Karpas-422 (cell line): ENCODE data around the gene MRAP2. TPM values are rescaled to one million over a fixed set of nuclear protein-coding genes. Genes with fewer than 3 reads are reported as not detected.
A peak's percentile ranks its signal among the peaks of the same experiment; 100 is the strongest.
"Not testable (repeated sequence)": the region's sequence is repeated elsewhere in the genome, so short reads cannot be mapped to it uniquely, and the experiment has no call there.

Experiments
- DNase-seq: peaks from one replicate; pipeline ENCODE4 v3.0.0-alpha.2; 2015
- H2AFZ ChIP-seq: fragments of 200-600 bp; sonication (generic); 2 replicates; pipeline ENCODE4 v1.6.1; 2014; ENCODE audit warnings: antibody characterized with exemption, low read length, mixed read lengths
- H3K27ac ChIP-seq: fragments of 200-600 bp; sonication (generic); 2 replicates; pipeline ENCODE4 v1.5.1; 2014; ENCODE audit warnings: mild to moderate bottlenecking, low read length, moderate library complexity
- H3K27me3 ChIP-seq: fragments of 200-600 bp; sonication (generic); 2 replicates; pipeline ENCODE4 v1.6.1; 2014; ENCODE audit warnings: low read length, mixed read lengths
- H3K36me3 ChIP-seq: fragments of 200-600 bp; sonication (generic); 2 replicates; pipeline ENCODE4 v1.6.1; 2014; ENCODE audit warnings: low read length, mixed read lengths; ENCODE audit not compliant: insufficient read depth
- H3K4me1 ChIP-seq: fragments of 200-600 bp; sonication (generic); 2 replicates; pipeline ENCODE4 v1.6.1; 2014; ENCODE audit warnings: mild to moderate bottlenecking, low read length, mixed read lengths
- H3K4me2 ChIP-seq: fragments of 200-600 bp; sonication (generic); 2 replicates; pipeline ENCODE4 v1.6.1; 2014; ENCODE audit warnings: low read length, low read depth, mild to moderate bottlenecking; ENCODE audit not compliant: poor library complexity, severe bottlenecking
- H3K4me3 ChIP-seq: fragments of 200-600 bp; sonication (generic); 2 replicates; pipeline ENCODE4 v1.5.1; 2014; ENCODE audit warnings: mild to moderate bottlenecking, antibody characterized with exemption, low read length, mixed read lengths
- H3K79me2 ChIP-seq: fragments of 200-600 bp; sonication (generic); 2 replicates; pipeline ENCODE4 v1.6.1; 2014; ENCODE audit warnings: mild to moderate bottlenecking, low read length, mixed read lengths
- H3K9ac ChIP-seq: fragments of 200-600 bp; sonication (generic); 2 replicates; pipeline ENCODE4 v1.6.0; 2014; ENCODE audit warnings: low read length
- H3K9me2 ChIP-seq: fragments of 200-600 bp; sonication (generic), shearing (Covaris generic); replicated peaks from 2 replicates; pipeline ENCODE4 v1.6.0; 2014; ENCODE audit warnings: mild to moderate bottlenecking, low read length, moderate library complexity; ENCODE audit not compliant: insufficient read depth
- H3K9me3 ChIP-seq: fragments of 300-700, 200-600 bp; sonication (generic); 2 replicates; pipeline ENCODE4 v1.6.1; 2014; ENCODE audit warnings: low read length, mixed read lengths
- H4K20me1 ChIP-seq: fragments of 200-600 bp; sonication (generic); 2 replicates; pipeline ENCODE4 v1.6.1; 2014; ENCODE audit warnings: mild to moderate bottlenecking, antibody characterized with exemption, low read length, low read depth; ENCODE audit not compliant: insufficient read depth
- total RNA-seq: library from RNA; depleted of rRNA; stranded (reverse); fragments of >200 nt; shearing (Covaris generic); gene quantifications from 2 replicates; pipeline ENCODE4 v1.2.3, GENCODE V29; 2014; ENCODE audit warnings: low replicate concordance

Gene MRAP2
- total RNA-seq, 1 experiment from 2014 or later = not detected

DNA sequence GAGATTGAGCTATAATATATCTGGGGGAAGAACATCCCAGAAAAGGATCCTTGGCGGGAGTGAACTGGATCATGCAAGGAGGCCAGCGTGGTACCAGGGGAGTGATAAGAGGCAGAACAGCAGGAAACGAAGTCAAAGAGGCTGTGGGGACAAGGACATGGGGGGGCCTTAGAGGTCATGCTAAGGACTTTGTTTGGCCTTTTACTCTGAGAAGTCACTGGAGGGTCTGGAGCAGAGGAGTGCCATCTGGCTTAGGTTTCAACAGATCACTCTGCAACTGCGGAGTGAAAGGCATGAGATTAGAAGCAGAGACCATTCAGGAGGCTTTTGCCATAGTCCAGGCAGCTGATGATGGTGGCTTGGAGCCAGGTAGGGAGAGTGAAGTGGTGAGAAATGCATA, 24.3 kb downstream of the MRAP2 start:
- Histone ChIP-seq H3K9me3 (no peaks in the 10 kb centered on the region), H3K9ac (no peak overlapping the region), H4K20me1 (no peaks in the 10 kb centered on the region), H3K9me2 (no peaks in the 10 kb centered on the region), H3K4me3 (no peak overlapping the region), H2AFZ (no peak overlapping the region), H3K79me2 (no peaks in the 10 kb centered on the region), H3K4me2 (no peak overlapping the region), H3K27ac (no peak overlapping the region), H3K4me1 (peaks cover 4% of the 10 kb centered on the region), H3K27me3 (no peaks in the 10 kb centered on the region), H3K36me3 (no peaks in the 10 kb centered on the region)
- no peak for DNase-seq

DNA sequence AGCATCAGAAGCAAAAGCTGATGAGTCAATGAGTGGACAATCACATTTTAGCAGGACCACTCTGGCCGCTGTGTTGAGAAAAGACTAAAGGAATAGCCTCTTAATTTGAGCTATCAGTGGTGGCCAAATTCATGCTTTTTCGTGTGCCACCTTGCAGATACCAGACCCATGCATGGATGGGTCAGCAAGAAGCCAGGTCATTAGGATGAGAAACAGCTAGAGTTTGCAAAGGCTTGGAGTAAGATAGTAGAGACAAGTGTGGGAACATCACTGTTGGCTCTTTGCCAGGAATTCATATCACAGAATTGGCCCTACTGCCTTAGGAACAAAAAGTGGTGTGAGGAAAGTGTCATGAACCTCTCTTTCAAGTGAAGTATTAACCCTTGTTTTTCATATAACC, 25.5 kb downstream of the MRAP2 start:
- Histone ChIP-seq H3K27ac (no peak overlapping the region), H3K9ac (no peak overlapping the region), H3K4me1 (peaks cover 3% of the 10 kb centered on the region; the same call in 1 of the 2 replicates), H4K20me1 (no peaks in the 10 kb centered on the region), H3K27me3 (no peaks in the 10 kb centered on the region), H3K9me2 (no peaks in the 10 kb centered on the region), H2AFZ (no peak overlapping the region), H3K79me2 (no peaks in the 10 kb centered on the region), H3K36me3 (no peaks in the 10 kb centered on the region), H3K4me2 (no peak overlapping the region), H3K9me3 (no peaks in the 10 kb centered on the region), H3K4me3 (no peak overlapping the region)
- no peak for DNase-seq

DNA sequence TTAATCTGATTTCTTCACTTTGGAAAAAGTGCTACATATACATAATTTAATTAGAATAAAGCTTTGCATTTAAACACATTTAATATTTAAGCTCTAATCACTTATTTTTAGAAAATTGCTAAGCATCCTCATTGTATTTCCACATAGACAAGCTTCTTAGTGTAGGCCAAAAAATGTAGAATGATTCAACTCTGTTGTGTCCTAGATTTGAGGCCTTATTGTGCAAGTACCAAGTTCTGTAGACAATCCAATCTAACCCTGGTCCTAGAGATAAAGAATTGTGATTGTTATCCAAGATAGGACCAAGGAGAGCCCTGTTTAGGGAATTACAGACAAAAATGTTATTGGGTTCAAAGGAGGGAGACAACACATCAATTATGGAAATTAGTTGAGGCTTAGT, 27.6 kb downstream of the MRAP2 start:
- Histone ChIP-seq H3K4me1 (peaks cover 3% of the 10 kb centered on the region; the same call in 1 of the 2 replicates), H3K9me3 (no peaks in the 10 kb centered on the region), H3K27ac (no peak overlapping the region), H3K9me2 (no peaks in the 10 kb centered on the region), H3K9ac (no peak overlapping the region), H3K4me3 (no peak overlapping the region), H3K27me3 (no peaks in the 10 kb centered on the region), H3K36me3 (no peaks in the 10 kb centered on the region), H3K79me2 (no peaks in the 10 kb centered on the region), H3K4me2 (no peak overlapping the region), H2AFZ (no peak overlapping the region), H4K20me1 (no peaks in the 10 kb centered on the region)
- DNase-seq = no peak

DNA sequence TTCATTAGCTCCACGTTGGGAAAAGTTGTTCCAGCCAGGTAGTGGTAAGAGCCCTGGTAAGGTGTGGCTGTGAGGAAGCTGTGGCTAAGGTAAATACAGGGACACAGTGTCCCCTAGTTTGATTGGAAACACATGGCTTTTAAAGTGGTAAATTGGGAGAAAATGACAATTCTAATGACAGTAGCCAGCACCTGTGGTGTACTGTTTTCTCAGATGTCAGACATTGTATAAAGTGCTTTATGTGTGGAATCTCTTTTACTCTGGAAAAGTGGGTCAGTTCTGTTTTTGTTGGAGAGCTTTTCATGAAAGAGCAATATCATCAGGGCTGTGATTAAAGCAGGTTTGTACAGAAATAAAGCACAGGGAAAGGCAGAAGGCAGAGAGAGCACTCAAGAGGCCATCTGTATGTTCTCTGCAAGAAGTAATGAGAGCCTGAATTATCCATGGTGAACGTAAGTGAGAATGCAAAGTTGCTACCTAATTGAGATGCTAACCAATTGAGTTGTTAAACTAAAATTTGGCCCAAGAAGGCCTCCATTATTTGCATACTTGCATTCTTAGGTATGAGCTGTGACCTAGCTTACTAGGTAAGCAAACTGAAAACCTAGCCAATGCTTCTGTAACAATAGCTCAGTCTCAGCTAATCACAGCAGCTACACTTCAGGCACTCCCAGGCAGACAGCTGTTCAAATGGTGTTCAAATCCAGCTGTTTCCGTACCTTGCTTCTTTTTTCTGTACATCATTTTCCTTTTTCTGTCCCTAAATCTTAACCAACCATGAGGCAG, 28.2 kb downstream of the MRAP2 start:
- Histone ChIP-seq H3K9me2 (no peaks in the 10 kb centered on the region), H3K79me2 (no peaks in the 10 kb centered on the region), H3K9ac (no peak overlapping the region), H4K20me1 (no peaks in the 10 kb centered on the region), H3K4me1 (peaks cover 3% of the 10 kb centered on the region; the same call in 1 of the 2 replicates), H3K9me3 (no peaks in the 10 kb centered on the region), H3K27me3 (no peaks in the 10 kb centered on the region), H3K4me3 (no peak overlapping the region), H3K27ac (no peak overlapping the region), H3K4me2 (no peak overlapping the region), H3K36me3 (no peaks in the 10 kb centered on the region), H2AFZ (no peak overlapping the region)
- DNase-seq = no peak

DNA sequence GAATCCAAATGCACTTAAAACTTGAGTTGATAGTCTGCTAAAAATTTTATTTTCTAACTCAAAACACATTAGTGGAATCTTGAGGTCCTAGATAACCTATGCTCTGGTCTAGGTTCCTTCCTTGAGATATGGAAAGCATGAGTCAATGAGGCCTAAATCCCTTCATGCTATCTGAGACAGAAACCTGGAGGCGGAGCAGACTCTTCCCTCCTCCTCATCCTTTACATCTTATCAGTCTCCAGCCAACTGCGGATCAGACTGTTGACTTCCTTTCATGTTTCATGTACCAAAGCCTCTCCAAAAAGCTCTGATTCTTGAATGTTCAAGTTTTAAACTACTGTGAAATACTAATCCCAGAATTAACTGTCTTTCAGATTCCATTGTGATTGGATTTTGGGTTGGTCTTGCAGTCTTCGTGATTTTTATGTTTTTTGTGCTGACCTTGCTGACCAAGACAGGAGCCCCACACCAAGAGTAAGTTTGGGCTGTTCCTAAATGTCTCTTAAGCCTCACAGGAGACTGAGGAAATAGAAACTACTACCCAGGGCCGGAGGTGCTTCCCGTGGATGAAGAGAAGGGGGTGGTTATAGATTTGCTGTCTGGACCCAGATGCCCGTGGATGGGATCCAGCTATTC, 29.1 kb downstream of the MRAP2 start:
- no peaks in the 10 kb centered on the region for H4K20me1 ChIP-seq
- no peak overlapping the region for H3K9ac ChIP-seq
- no peak for DNase-seq
- peak overlapping the region; percentile 65; the same call in 1 of the 2 replicates for H2AFZ ChIP-seq
- no peaks in the 10 kb centered on the region for H3K36me3 ChIP-seq
- no peaks in the 10 kb centered on the region for H3K9me3 ChIP-seq
- H3K4me3 ChIP-seq = no peak overlapping the region
- H3K79me2 ChIP-seq = no peaks in the 10 kb centered on the region
- no peaks in the 10 kb centered on the region for H3K9me2 ChIP-seq
- H3K27me3 ChIP-seq = no peaks in the 10 kb centered on the region
- peaks cover 3% of the 10 kb centered on the region; the same call in 1 of the 2 replicates for H3K4me1 ChIP-seq
- H3K4me2 ChIP-seq = no peak overlapping the region
- H3K27ac ChIP-seq = no peak overlapping the region

DNA sequence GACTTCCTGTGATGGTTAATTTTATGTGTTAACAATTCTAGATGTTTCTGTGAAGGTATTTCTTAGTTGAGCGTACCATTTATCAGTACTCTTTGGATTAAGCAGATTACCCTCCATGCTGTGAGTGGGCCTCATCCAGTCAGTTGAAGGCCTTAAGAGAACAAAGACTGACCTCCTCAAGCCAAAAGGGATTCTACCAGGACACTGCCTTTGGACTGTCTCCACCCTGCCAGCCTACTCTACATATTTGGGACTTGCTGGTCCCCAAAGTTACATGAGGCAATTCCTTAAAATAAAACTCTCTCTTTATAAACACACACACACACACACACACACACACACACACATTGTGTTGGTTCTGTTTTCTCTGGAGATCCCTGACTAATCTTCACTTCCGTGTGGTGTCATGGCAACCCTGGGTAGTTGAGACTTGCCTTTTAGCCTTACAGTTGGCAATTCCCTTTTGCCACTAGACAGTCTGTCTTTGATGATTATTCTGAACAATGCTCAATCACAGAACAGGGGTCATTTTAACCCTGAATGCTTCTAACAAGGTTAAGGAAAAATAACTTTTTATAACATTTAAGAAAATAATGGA, 32.2 kb downstream of the MRAP2 start:
- Histone ChIP-seq H3K9me3 (no peaks in the 10 kb centered on the region), H3K27ac (no peak overlapping the region), H3K4me2 (no peak overlapping the region), H3K4me1 (peaks cover 3% of the 10 kb centered on the region; the same call in 1 of the 2 replicates), H3K36me3 (no peaks in the 10 kb centered on the region), H3K4me3 (no peak overlapping the region), H3K9ac (no peak overlapping the region), H4K20me1 (no peaks in the 10 kb centered on the region), H3K27me3 (no peaks in the 10 kb centered on the region), H3K79me2 (no peaks in the 10 kb centered on the region), H3K9me2 (no peaks in the 10 kb centered on the region), H2AFZ (no peak overlapping the region)
- no peak for DNase-seq

DNA sequence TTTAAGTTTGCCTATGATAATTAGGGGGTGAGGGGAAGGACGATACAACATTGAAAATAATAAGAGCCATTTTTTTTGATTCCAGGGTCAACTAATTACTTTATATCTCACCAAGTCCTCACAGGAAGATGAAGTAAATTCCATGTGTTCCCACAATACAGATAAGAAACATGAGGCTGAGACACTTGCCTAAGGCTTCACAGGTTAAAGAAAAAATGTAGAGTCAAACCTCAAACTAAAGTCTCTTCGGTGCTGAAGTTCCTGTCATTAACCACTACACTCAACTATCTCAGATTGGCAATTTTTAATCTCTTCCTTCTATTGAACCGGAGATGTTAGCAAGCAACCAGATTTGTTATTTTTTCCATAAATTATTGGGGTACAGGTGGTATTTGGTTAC, 33.0 kb downstream of the MRAP2 start:
- H3K4me2 ChIP-seq = no peak overlapping the region
- H3K4me1 ChIP-seq = peaks cover 3% of the 10 kb centered on the region; the same call in 1 of the 2 replicates

DNA sequence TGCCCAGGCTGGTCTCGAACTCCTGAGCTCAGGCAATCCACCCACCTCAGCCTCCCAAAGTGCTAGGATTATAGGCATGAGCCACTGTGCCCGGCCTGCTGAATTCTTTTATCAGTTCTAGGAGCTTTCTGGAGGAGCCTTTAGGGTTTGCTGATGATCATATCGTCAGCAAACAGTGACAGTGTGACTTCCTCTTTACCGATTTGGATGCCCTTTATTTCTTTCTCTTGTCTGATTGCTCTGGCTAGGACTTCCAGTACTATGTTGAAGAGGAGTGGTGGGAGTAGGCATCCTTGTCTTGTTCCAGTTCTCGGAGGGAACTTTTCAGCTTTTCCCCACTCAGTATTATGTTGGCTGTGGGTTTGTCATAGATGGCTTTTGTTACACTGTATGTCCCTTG, 35.3 kb downstream of the MRAP2 start:
- H3K9me2 ChIP-seq, DNase-seq, H3K36me3 ChIP-seq, H3K27ac ChIP-seq, H3K9me3 ChIP-seq, H3K9ac ChIP-seq, H3K4me2 ChIP-seq, H2AFZ ChIP-seq, H3K27me3 ChIP-seq, H3K79me2 ChIP-seq, H4K20me1 ChIP-seq, H3K4me3 ChIP-seq, H3K4me1 ChIP-seq: not testable (repeated sequence)

More for the DNA sequence above, 33.0 kb downstream of the MRAP2 start:
- Histone ChIP-seq H4K20me1 (no peaks in the 10 kb centered on the region), H3K9ac (no peak overlapping the region), H3K79me2 (no peaks in the 10 kb centered on the region), H3K36me3 (no peaks in the 10 kb centered on the region), H3K27ac (no peak overlapping the region), H3K9me3 (no peaks in the 10 kb centered on the region), H2AFZ (no peak overlapping the region), H3K4me3 (no peak overlapping the region), H3K9me2 (no peaks in the 10 kb centered on the region), H3K27me3 (no peaks in the 10 kb centered on the region)
- no peak for DNase-seq
